Activated B cell treated with CpG ODN at 0.5 μM for 24 hours (primary cell): ENCODE data around the gene SOX4. TPM values are rescaled to one million over a fixed set of nuclear protein-coding genes. Genes with fewer than 3 reads are reported as not detected.

ENCODE experiments used
- ATAC-seq: fragments of 200-7000 bp; cut with Tn5 transposase; one replicate; pipeline ENCODE4 v1.10.0; 2021; ENCODE audit warnings: low read depth, mild to moderate bottlenecking, moderate library complexity
- CTCF ChIA-PET: fragments of 350-600 bp; sonication (Branson Sonifier 250); formaldehyde crosslinking; loops from one replicate; lab custom pipeline; 2021; ENCODE audit warnings: antibody characterized with exemption; lab: Charles Lee
- POLR2A ChIA-PET: fragments of 350-600 bp; sonication (Branson Sonifier 250); formaldehyde crosslinking; loops from one replicate; lab custom pipeline; 2021; ENCODE audit warnings: antibody characterized with exemption; lab: Charles Lee
- DNase-seq: peaks from one replicate; pipeline ENCODE4 v3.0.0; 2022
- H3K27ac Mint-ChIP-seq: one replicate; pipeline ENCODE4 v1.8.0; 2020; ENCODE audit warnings: mixed read lengths
- H3K27me3 Mint-ChIP-seq: one replicate; pipeline ENCODE4 v1.8.0; 2021; ENCODE audit warnings: mixed read lengths
- H3K36me3 Mint-ChIP-seq: one replicate; pipeline ENCODE4 v1.8.0; 2021; ENCODE audit warnings: low read depth, mixed read lengths
- H3K4me1 Mint-ChIP-seq: one replicate; pipeline ENCODE4 v1.8.0; 2021; ENCODE audit warnings: mixed read lengths
- H3K4me3 Mint-ChIP-seq: one replicate; pipeline ENCODE4 v1.8.0; 2020; ENCODE audit warnings: mild to moderate bottlenecking, mixed read lengths
- H3K9me3 Mint-ChIP-seq: one replicate; pipeline ENCODE4 v1.8.0; 2020; ENCODE audit warnings: mixed read lengths
- intact Hi-C: fragments of 100-400 bp; cut with micrococcal nuclease; formaldehyde crosslinking; loops from one replicate; pipeline ENCODE4 v1.15.1; 2024
- total RNA-seq: library from RNA; stranded (reverse); gene quantifications from 2 replicates; pipeline ENCODE4 v1.2.3, GENCODE V29; 2022
- TF ChIP-seq, protein P1 (sequence below): fragments of 200-600 bp; IDR thresholded peaks from one replicate; pipeline ENCODE4 v1.8.0; 2022; ENCODE audit warnings: antibody characterized with exemption, mild to moderate bottlenecking

Gene SOX4
- total RNA-seq, 1 donor from 2014 or later, result 3.5 TPM

DNA sequence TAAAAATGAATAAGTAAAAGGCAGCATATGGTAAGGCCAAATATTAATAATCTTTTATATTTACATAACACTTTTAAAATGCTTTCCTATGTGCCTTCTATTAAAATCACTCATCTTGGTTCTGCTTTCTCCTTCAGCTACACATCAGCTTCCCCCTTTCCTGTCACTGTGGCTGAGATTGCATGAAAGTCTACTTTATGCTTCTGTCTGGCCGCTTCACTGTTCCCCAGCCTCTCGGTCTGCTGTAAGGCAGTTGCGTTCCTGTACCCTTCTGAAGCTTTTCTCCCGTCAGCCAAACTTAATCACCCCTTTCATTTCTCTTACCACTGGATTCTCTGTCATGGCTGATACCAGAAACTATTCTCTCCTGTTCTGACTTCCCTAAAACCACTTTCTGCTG, 34.6 kb downstream of the SOX4 start:
- H3K9me3 Mint-ChIP-seq, result no peaks in the 10 kb centered on the region
- H3K27me3 Mint-ChIP-seq, result peaks cover 2% of the 10 kb centered on the region
- no peak overlapping the region for H3K4me3 Mint-ChIP-seq
- no peak for DNase-seq
- POLR2A ChIA-PET, result no interaction called here
- intact Hi-C loops, result no loop called here
- peaks cover 2% of the 10 kb centered on the region for H3K4me1 Mint-ChIP-seq
- TF ChIP-seq, protein P1, sequence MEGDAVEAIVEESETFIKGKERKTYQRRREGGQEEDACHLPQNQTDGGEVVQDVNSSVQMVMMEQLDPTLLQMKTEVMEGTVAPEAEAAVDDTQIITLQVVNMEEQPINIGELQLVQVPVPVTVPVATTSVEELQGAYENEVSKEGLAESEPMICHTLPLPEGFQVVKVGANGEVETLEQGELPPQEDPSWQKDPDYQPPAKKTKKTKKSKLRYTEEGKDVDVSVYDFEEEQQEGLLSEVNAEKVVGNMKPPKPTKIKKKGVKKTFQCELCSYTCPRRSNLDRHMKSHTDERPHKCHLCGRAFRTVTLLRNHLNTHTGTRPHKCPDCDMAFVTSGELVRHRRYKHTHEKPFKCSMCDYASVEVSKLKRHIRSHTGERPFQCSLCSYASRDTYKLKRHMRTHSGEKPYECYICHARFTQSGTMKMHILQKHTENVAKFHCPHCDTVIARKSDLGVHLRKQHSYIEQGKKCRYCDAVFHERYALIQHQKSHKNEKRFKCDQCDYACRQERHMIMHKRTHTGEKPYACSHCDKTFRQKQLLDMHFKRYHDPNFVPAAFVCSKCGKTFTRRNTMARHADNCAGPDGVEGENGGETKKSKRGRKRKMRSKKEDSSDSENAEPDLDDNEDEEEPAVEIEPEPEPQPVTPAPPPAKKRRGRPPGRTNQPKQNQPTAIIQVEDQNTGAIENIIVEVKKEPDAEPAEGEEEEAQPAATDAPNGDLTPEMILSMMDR, result no peak
- H3K27ac Mint-ChIP-seq, result no peak overlapping the region
- H3K36me3 Mint-ChIP-seq, result no peaks in the 10 kb centered on the region
- ATAC-seq, result no peak
- CTCF ChIA-PET, result no interaction called here

DNA sequence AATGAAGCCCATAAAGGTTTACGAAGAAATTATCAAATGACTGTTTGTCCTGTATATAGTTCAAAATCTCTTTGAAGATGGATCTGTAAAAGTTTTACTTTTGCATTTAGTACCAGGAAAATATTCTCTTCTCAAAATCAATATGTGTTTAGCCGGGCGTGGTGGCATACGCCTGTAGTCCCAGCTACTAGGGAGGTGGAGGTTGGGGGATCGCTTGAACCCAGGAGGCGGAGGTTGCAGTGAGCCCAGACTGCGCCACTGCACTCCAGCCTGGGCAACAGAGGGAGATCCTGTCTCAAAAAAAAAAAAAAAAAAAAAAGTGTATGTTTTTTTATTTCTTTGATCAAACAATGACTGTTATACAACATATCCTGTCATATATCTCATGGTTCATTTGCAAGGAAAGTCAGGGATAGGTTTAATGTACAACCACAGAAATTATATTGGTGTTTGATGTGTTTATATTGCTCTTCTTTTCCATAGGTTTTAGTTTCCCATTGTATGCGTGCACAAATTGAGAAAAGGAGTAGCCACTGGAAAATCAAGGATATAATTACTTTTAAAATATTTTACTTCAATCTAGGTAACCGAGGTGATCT, 40.1 kb downstream of the SOX4 start:
- Mint-ChIP-seq H3K4me3 (no peak overlapping the region), H3K36me3 (no peaks in the 10 kb centered on the region), H3K9me3 (no peaks in the 10 kb centered on the region), H3K27me3 (peaks cover 2% of the 10 kb centered on the region), H3K4me1 (no peaks in the 10 kb centered on the region), H3K27ac (no peak overlapping the region)
- CTCF ChIA-PET, result no interaction called here
- intact Hi-C loops, result no loop called here
- TF ChIP-seq, protein P1, result no peak
- DNase-seq (no peak), ATAC-seq (no peak)
- POLR2A ChIA-PET, result no interaction called here

DNA sequence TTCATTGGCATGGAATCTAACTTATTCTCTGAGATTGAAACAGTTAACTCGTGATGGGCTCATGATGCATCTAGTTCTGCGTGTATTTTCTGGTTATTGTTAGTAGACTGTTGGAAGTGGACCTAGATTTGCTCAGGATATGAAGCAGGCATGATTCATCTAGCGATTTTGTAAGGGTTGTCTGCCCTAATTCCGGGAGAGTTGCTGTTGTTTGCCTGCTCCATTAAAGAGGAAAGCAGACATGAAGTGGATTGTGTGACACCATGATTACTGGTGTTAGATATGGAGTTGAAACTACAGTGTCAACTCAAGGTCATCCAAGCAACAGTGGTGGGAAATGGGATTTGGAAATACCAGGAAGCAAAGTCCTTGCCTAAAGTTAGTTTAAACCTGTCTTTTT, 41.0 kb downstream of the SOX4 start:
- H3K27me3 Mint-ChIP-seq, result no peaks in the 10 kb centered on the region
- CTCF ChIA-PET, result no interaction called here
- ATAC-seq, result no peak
- no peaks in the 10 kb centered on the region for H3K4me1 Mint-ChIP-seq
- no peak for DNase-seq
- H3K9me3 Mint-ChIP-seq, result no peaks in the 10 kb centered on the region
- H3K27ac Mint-ChIP-seq, result no peak overlapping the region
- no peaks in the 10 kb centered on the region for H3K36me3 Mint-ChIP-seq
- POLR2A ChIA-PET, result no interaction called here
- intact Hi-C loops, result no loop called here
- TF ChIP-seq, protein P1, result no peak
- H3K4me3 Mint-ChIP-seq, result no peak overlapping the region

DNA sequence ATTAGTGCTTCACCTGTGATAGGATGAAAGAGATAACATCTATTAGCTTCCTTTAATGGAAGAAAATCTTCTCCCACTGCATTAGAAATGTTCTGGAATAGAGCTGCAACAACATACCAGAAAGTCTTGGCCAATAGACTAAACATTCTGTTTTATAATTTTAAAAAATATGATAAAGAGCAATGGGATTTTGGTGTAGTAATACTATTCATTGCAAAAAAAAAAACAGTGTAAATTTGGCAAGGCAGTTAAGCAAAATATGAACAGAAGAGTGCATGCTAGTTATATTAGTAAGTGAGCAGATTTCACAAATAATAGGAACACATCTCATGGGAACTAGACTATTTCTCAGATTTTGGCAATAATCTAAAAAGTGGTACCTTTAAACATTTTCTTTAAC, 43.3 kb downstream of the SOX4 start:
- H3K27me3 Mint-ChIP-seq, result peaks cover under 1% of the 10 kb centered on the region
- CTCF ChIA-PET, result no interaction called here
- H3K4me3 Mint-ChIP-seq, result no peak overlapping the region
- intact Hi-C loops, result no loop called here
- TF ChIP-seq, protein P1, result no peak
- DNase-seq, result no peak
- no peak for ATAC-seq
- POLR2A ChIA-PET, result no interaction called here
- H3K27ac Mint-ChIP-seq, result no peak overlapping the region
- no peaks in the 10 kb centered on the region for H3K9me3 Mint-ChIP-seq
- no peaks in the 10 kb centered on the region for H3K36me3 Mint-ChIP-seq
- H3K4me1 Mint-ChIP-seq, result no peaks in the 10 kb centered on the region

DNA sequence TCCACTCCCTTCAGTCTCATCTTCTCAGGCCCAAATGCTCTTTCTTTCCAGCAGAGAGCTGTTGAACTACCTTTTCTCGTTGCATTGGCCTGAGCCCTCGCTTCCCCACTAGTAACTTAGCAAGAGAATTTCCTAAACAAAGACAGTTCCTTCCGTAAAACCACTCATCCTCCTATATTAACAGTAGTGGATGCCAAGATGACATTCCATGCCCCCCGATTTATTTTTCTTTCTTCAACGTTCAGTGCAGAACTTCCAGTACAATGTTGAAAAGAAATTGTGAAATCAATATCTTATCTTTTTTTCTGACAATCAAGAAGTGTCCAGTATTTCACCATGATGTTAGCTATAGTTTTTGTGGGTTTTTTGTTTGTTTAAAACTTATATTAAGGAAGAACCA, 45.8 kb downstream of the SOX4 start:
- ATAC-seq (no peak), DNase-seq (no peak)
- TF ChIP-seq, protein P1, result no peak
- Mint-ChIP-seq H3K4me1 (no peaks in the 10 kb centered on the region), H3K9me3 (no peaks in the 10 kb centered on the region), H3K27me3 (peaks cover 6% of the 10 kb centered on the region), H3K27ac (no peak overlapping the region), H3K4me3 (no peak overlapping the region), H3K36me3 (no peaks in the 10 kb centered on the region)
- intact Hi-C loops, result no loop called here
- ChIA-PET POLR2A (no interaction called here), CTCF (no interaction called here)
